ENCODE data around the gene DIAPH3. TPM values are rescaled to one million over a fixed set of nuclear protein-coding genes. Genes with fewer than 3 reads are reported as not detected.
A peak's percentile ranks its signal among the peaks of the same experiment; 100 is the strongest.

The DIAPH3 gene
- total RNA-seq, 1 experiment from 2014 or later = 62.3 TPM

DNA sequence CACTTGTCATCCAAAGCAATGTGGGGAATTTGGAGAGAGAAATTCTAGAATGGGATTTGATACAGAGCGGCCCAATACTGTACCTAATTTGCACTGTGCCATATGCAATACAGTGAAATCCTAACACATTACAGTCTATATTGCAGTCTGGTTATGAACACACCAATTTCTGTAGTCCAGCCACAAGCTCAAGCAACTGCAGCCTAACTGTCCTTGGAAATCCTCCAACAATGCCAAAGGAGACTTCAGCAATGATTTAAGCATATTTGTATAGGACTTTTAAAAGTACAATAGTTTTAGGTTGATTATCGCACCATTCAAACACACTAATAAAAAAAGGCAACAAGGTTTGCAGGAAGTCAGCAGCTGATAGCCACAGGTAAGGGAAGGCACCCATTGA, 17.3 kb downstream of the DIAPH3 start:
- intact Hi-C loops (cut with micrococcal nuclease; ENCODE audit: unreplicated experiment) = no loop called here
- H3K4me1 ChIP-seq (ENCODE audit: insufficient read depth, low read length, poor library complexity, severe bottlenecking) = peaks cover 33% of the 10 kb centered on the region
- ChIA-PET POLR2A (ENCODE audit: low non-redundant PET) (no interaction called here), CTCF (no interaction called here)
- TF ChIP-seq EZH2 (IDR thresholded peaks at IDR 0.05; ENCODE audit: borderline replicate concordance, low read depth, low read length, poor library complexity, severe bottlenecking) = no peak
- TF ChIP-seq, protein P1, sequence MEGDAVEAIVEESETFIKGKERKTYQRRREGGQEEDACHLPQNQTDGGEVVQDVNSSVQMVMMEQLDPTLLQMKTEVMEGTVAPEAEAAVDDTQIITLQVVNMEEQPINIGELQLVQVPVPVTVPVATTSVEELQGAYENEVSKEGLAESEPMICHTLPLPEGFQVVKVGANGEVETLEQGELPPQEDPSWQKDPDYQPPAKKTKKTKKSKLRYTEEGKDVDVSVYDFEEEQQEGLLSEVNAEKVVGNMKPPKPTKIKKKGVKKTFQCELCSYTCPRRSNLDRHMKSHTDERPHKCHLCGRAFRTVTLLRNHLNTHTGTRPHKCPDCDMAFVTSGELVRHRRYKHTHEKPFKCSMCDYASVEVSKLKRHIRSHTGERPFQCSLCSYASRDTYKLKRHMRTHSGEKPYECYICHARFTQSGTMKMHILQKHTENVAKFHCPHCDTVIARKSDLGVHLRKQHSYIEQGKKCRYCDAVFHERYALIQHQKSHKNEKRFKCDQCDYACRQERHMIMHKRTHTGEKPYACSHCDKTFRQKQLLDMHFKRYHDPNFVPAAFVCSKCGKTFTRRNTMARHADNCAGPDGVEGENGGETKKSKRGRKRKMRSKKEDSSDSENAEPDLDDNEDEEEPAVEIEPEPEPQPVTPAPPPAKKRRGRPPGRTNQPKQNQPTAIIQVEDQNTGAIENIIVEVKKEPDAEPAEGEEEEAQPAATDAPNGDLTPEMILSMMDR (conservative IDR thresholded peaks at IDR 0.05; ENCODE audit: low read depth, low read length) = no peak
- no TSS peak for BruUV-seq (replicated peaks)
- H3K36me3 ChIP-seq (ENCODE audit: insufficient read depth, low read length, poor library complexity, severe bottlenecking) = no peaks in the 10 kb centered on the region
- no peaks in the 10 kb centered on the region for H3K27me3 ChIP-seq (replicated peaks; ENCODE audit: insufficient read depth, low read depth, low read length, poor library complexity)
- no peak for DNase-seq (ENCODE audit: low spot score)
- no peak overlapping the region for H3K27ac ChIP-seq (ENCODE audit: low read depth, low read length, poor library complexity, severe bottlenecking)
- H3K9me3 ChIP-seq (ENCODE audit: low read depth, low read length, poor library complexity, severe bottlenecking) = no peaks in the 10 kb centered on the region
- H3K4me3 ChIP-seq (ENCODE audit: low read depth, low read length, poor library complexity, severe bottlenecking) = no peak overlapping the region

DNA sequence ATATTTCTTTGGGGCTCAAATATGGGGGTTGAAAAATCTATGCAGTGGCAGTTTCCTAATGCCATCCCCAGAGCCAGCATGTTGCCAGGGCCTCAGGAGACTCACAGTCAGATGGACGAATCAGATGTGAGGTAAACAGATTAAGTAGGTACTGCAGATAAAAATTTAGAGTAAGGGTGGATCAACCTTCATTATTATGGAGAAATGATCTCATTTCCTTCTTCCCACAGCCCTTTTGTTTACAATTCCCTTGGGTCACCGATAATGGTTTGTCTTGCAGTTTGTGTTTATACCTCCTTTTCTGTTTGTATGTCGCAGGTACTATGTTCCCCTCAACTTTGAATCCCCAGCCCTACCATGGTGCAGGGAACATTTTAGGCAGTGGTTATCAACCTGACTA, 20.0 kb downstream of the DIAPH3 start:
- Histone ChIP-seq H3K27ac (ENCODE audit: low read depth, low read length, poor library complexity, severe bottlenecking) (peak overlapping the region; percentile 52), H3K4me3 (ENCODE audit: low read depth, low read length, poor library complexity, severe bottlenecking) (no peak overlapping the region), H3K9me3 (ENCODE audit: low read depth, low read length, poor library complexity, severe bottlenecking) (no peaks in the 10 kb centered on the region), H3K36me3 (ENCODE audit: insufficient read depth, low read length, poor library complexity, severe bottlenecking) (no peaks in the 10 kb centered on the region), H3K4me1 (ENCODE audit: insufficient read depth, low read length, poor library complexity, severe bottlenecking) (peaks cover 33% of the 10 kb centered on the region), H3K27me3 (replicated peaks; ENCODE audit: insufficient read depth, low read depth, low read length, poor library complexity) (no peaks in the 10 kb centered on the region)
- BruUV-seq (replicated peaks) = no TSS peak
- ChIA-PET POLR2A (ENCODE audit: low non-redundant PET) (no interaction called here), CTCF (no interaction called here)
- TF ChIP-seq EZH2 (IDR thresholded peaks at IDR 0.05; ENCODE audit: borderline replicate concordance, low read depth, low read length, poor library complexity, severe bottlenecking) = no peak
- TF ChIP-seq, protein P1 (conservative IDR thresholded peaks at IDR 0.05; ENCODE audit: low read depth, low read length) = no peak
- intact Hi-C loops (cut with micrococcal nuclease; ENCODE audit: unreplicated experiment) = no loop called here
- peak; percentile 74 for DNase-seq (ENCODE audit: low spot score)

GRCh38 chr13:60139272-60139671, 24.5 kb downstream of the DIAPH3 start:
- H3K27ac ChIP-seq (ENCODE audit: low read depth, low read length, poor library complexity, severe bottlenecking) = no peak overlapping the region

More at GRCh38 chr13:60139272-60139671, 24.5 kb downstream of the DIAPH3 start:
- ChIA-PET POLR2A (ENCODE audit: low non-redundant PET) (no interaction called here), CTCF (no interaction called here)
- H3K4me1 ChIP-seq (ENCODE audit: insufficient read depth, low read length, poor library complexity, severe bottlenecking) = peaks cover 25% of the 10 kb centered on the region
- H3K36me3 ChIP-seq (ENCODE audit: insufficient read depth, low read length, poor library complexity, severe bottlenecking) = no peaks in the 10 kb centered on the region
- no peak for DNase-seq (ENCODE audit: low spot score)
- no peaks in the 10 kb centered on the region for H3K9me3 ChIP-seq (ENCODE audit: low read depth, low read length, poor library complexity, severe bottlenecking)
- H3K27me3 ChIP-seq (replicated peaks; ENCODE audit: insufficient read depth, low read depth, low read length, poor library complexity) = no peaks in the 10 kb centered on the region
- no peak overlapping the region for H3K4me3 ChIP-seq (ENCODE audit: low read depth, low read length, poor library complexity, severe bottlenecking)
- intact Hi-C loops (cut with micrococcal nuclease; ENCODE audit: unreplicated experiment) = no loop called here
- TF ChIP-seq, protein P1 (conservative IDR thresholded peaks at IDR 0.05; ENCODE audit: low read depth, low read length) = no peak
- TF ChIP-seq EZH2 (IDR thresholded peaks at IDR 0.05; ENCODE audit: borderline replicate concordance, low read depth, low read length, poor library complexity, severe bottlenecking) = no peak
- BruUV-seq (replicated peaks) = no TSS peak

Data from A673 (cell line).